HEK293 (cell line): ENCODE results near the gene NFAT5.

Source experiments
- HOXA7 ChIP-seq: sonication (generic); formaldehyde crosslinking; IDR thresholded peaks from 2 replicates; pipeline ENCODE4 v1.8.1; 2022; ENCODE audit warnings: missing genetic modification reagents, borderline replicate concordance
- HOXD13 ChIP-seq: sonication (generic); formaldehyde crosslinking; IDR thresholded peaks from 2 replicates; pipeline ENCODE4 v1.8.0; 2022; ENCODE audit warnings: missing genetic modification reagents, borderline replicate concordance
- SP2 ChIP-seq: fragments of 450-650 bp; formaldehyde crosslinking; IDR thresholded peaks from 2 replicates; pipeline ENCODE4 v1.5.1; 2016; ENCODE audit warnings: missing biosample characterization, missing genetic modification characterization
- ZNF521 ChIP-seq: fragments of 450-650 bp; formaldehyde crosslinking; IDR thresholded peaks from 2 replicates; pipeline ENCODE4 v1.5.1; 2017; ENCODE audit warnings: missing biosample characterization, mild to moderate bottlenecking, missing genetic modification characterization
- ZNF624 ChIP-seq: fragments of 450-650 bp; formaldehyde crosslinking; IDR thresholded peaks from 2 replicates; pipeline ENCODE4 v1.5.1; 2017; ENCODE audit warnings: missing biosample characterization, missing genetic modification characterization
- ZNF707 ChIP-seq: fragments of 450-650 bp; formaldehyde crosslinking; IDR thresholded peaks from 2 replicates; pipeline ENCODE4 v1.5.1; 2016; ENCODE audit warnings: missing biosample characterization, missing genetic modification characterization
- TF ChIP-seq, protein P1 (sequence below): fragments of 450-650 bp; formaldehyde crosslinking; IDR thresholded peaks from 2 replicates; pipeline ENCODE4 v1.5.1; 2016; ENCODE audit warnings: missing biosample characterization, missing genetic modification characterization
- TF ChIP-seq, protein P2 (sequence below): fragments of 450-650 bp; formaldehyde crosslinking; IDR thresholded peaks from 2 replicates; pipeline ENCODE4 v1.5.1; 2016; ENCODE audit warnings: missing biosample characterization, missing genetic modification characterization
- TF ChIP-seq, protein P3 (sequence below): fragments of 450-650 bp; formaldehyde crosslinking; IDR thresholded peaks from 2 replicates; pipeline ENCODE4 v1.5.1; 2016; ENCODE audit warnings: missing biosample characterization, missing genetic modification characterization
- TF ChIP-seq, protein P4 (sequence below): fragments of 450-650 bp; formaldehyde crosslinking; IDR thresholded peaks from 2 replicates; pipeline ENCODE4 v1.5.1; 2017; ENCODE audit warnings: missing biosample characterization, missing genetic modification characterization
- TF ChIP-seq, protein P5 (sequence below): fragments of 450-650 bp; formaldehyde crosslinking; IDR thresholded peaks from 2 replicates; pipeline ENCODE4 v1.5.1; 2016; ENCODE audit warnings: missing biosample characterization, missing genetic modification characterization
- TF ChIP-seq, protein P6 (sequence below): fragments of 450-650 bp; formaldehyde crosslinking; IDR thresholded peaks from 2 replicates; pipeline ENCODE4 v1.5.1; 2016; ENCODE audit warnings: missing biosample characterization, missing genetic modification characterization, low read depth
- TF ChIP-seq, protein P7 (sequence below): fragments of 450-650 bp; formaldehyde crosslinking; IDR thresholded peaks from 2 replicates; pipeline ENCODE4 v1.5.1; 2016; ENCODE audit warnings: missing biosample characterization, missing genetic modification characterization
- TF ChIP-seq, protein P8 (sequence below): fragments of 450-650 bp; formaldehyde crosslinking; IDR thresholded peaks from 2 replicates; pipeline ENCODE4 v1.5.1; 2016; ENCODE audit warnings: missing biosample characterization, missing genetic modification characterization

DNA sequence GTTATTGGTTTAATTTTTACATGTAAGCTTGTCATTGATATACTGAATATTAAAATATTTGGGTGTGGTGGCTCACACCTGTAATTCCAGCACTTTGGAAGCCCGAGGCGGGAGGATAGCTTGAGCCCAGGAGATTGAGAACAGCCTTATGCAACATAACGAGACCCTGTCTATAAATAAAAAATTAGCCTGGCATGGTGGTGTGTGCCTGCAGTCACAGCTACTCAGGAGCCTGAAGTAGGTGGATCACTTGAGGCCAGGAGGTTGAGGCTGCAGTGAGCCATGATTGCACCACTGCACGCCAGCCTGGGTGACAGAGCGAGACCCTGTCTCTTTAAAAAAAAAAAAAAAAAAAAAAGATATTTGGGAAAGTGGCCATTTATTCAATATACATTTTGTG is 32.3 kb downstream of the NFAT5 start:
- TF ChIP-seq, protein P1, sequence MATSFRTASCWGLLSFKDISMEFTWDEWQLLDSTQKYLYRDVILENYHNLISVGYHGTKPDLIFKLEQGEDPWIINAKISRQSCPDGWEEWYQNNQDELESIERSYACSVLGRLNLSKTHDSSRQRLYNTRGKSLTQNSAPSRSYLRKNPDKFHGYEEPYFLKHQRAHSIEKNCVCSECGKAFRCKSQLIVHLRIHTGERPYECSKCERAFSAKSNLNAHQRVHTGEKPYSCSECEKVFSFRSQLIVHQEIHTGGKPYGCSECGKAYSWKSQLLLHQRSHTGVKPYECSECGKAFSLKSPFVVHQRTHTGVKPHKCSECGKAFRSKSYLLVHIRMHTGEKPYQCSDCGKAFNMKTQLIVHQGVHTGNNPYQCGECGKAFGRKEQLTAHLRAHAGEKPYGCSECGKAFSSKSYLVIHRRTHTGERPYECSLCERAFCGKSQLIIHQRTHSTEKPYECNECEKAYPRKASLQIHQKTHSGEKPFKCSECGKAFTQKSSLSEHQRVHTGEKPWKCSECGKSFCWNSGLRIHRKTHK (tag by site-specific recombination): no peak
- TF ChIP-seq HOXA7 (CRISPR knock-in tag) (no peak), ZNF624 (no peak), ZNF707 (tag by site-specific recombination) (no peak), HOXD13 (no peak), ZNF521 (tag by site-specific recombination) (no peak), SP2 (no peak)
- TF ChIP-seq, protein P2, sequence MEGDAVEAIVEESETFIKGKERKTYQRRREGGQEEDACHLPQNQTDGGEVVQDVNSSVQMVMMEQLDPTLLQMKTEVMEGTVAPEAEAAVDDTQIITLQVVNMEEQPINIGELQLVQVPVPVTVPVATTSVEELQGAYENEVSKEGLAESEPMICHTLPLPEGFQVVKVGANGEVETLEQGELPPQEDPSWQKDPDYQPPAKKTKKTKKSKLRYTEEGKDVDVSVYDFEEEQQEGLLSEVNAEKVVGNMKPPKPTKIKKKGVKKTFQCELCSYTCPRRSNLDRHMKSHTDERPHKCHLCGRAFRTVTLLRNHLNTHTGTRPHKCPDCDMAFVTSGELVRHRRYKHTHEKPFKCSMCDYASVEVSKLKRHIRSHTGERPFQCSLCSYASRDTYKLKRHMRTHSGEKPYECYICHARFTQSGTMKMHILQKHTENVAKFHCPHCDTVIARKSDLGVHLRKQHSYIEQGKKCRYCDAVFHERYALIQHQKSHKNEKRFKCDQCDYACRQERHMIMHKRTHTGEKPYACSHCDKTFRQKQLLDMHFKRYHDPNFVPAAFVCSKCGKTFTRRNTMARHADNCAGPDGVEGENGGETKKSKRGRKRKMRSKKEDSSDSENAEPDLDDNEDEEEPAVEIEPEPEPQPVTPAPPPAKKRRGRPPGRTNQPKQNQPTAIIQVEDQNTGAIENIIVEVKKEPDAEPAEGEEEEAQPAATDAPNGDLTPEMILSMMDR (tag by site-specific recombination): no peak
- TF ChIP-seq, protein P3, sequence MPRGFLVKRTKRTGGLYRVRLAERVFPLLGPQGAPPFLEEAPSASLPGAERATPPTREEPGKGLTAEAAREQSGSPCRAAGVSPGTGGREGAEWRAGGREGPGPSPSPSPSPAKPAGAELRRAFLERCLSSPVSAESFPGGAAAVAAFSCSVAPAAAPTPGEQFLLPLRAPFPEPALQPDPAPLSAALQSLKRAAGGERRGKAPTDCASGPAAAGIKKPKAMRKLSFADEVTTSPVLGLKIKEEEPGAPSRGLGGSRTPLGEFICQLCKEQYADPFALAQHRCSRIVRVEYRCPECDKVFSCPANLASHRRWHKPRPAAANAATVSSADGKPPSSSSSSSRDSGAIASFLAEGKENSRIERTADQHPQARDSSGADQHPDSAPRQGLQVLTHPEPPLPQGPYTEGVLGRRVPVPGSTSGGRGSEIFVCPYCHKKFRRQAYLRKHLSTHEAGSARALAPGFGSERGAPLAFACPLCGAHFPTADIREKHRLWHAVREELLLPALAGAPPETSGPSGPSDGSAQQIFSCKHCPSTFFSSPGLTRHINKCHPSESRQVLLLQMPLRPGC (tag by site-specific recombination): no peak
- TF ChIP-seq, protein P4, sequence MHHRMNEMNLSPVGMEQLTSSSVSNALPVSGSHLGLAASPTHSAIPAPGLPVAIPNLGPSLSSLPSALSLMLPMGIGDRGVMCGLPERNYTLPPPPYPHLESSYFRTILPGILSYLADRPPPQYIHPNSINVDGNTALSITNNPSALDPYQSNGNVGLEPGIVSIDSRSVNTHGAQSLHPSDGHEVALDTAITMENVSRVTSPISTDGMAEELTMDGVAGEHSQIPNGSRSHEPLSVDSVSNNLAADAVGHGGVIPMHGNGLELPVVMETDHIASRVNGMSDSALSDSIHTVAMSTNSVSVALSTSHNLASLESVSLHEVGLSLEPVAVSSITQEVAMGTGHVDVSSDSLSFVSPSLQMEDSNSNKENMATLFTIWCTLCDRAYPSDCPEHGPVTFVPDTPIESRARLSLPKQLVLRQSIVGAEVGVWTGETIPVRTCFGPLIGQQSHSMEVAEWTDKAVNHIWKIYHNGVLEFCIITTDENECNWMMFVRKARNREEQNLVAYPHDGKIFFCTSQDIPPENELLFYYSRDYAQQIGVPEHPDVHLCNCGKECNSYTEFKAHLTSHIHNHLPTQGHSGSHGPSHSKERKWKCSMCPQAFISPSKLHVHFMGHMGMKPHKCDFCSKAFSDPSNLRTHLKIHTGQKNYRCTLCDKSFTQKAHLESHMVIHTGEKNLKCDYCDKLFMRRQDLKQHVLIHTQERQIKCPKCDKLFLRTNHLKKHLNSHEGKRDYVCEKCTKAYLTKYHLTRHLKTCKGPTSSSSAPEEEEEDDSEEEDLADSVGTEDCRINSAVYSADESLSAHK (tag by site-specific recombination): no peak
- TF ChIP-seq, protein P5, sequence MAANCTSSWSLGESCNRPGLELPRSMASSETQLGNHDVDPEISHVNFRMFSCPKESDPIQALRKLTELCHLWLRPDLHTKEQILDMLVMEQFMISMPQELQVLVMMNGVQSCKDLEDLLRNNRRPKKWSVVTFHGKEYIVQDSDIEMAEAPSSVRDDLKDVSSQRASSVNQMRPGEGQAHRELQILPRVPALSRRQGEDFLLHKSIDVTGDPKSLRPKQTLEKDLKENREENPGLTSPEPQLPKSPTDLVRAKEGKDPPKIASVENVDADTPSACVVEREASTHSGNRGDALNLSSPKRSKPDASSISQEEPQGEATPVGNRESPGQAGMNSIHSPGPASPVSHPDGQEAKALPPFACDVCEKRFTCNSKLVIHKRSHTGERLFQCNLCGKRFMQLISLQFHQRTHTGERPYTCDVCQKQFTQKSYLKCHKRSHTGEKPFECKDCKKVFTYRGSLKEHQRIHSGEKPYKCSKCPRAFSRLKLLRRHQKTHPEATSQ (tag by site-specific recombination): no peak
- TF ChIP-seq, protein P6, sequence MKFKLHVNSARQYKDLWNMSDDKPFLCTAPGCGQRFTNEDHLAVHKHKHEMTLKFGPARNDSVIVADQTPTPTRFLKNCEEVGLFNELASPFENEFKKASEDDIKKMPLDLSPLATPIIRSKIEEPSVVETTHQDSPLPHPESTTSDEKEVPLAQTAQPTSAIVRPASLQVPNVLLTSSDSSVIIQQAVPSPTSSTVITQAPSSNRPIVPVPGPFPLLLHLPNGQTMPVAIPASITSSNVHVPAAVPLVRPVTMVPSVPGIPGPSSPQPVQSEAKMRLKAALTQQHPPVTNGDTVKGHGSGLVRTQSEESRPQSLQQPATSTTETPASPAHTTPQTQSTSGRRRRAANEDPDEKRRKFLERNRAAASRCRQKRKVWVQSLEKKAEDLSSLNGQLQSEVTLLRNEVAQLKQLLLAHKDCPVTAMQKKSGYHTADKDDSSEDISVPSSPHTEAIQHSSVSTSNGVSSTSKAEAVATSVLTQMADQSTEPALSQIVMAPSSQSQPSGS (tag by site-specific recombination): no peak
- TF ChIP-seq, protein P7, sequence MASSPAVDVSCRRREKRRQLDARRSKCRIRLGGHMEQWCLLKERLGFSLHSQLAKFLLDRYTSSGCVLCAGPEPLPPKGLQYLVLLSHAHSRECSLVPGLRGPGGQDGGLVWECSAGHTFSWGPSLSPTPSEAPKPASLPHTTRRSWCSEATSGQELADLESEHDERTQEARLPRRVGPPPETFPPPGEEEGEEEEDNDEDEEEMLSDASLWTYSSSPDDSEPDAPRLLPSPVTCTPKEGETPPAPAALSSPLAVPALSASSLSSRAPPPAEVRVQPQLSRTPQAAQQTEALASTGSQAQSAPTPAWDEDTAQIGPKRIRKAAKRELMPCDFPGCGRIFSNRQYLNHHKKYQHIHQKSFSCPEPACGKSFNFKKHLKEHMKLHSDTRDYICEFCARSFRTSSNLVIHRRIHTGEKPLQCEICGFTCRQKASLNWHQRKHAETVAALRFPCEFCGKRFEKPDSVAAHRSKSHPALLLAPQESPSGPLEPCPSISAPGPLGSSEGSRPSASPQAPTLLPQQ: no peak
- TF ChIP-seq, protein P8, sequence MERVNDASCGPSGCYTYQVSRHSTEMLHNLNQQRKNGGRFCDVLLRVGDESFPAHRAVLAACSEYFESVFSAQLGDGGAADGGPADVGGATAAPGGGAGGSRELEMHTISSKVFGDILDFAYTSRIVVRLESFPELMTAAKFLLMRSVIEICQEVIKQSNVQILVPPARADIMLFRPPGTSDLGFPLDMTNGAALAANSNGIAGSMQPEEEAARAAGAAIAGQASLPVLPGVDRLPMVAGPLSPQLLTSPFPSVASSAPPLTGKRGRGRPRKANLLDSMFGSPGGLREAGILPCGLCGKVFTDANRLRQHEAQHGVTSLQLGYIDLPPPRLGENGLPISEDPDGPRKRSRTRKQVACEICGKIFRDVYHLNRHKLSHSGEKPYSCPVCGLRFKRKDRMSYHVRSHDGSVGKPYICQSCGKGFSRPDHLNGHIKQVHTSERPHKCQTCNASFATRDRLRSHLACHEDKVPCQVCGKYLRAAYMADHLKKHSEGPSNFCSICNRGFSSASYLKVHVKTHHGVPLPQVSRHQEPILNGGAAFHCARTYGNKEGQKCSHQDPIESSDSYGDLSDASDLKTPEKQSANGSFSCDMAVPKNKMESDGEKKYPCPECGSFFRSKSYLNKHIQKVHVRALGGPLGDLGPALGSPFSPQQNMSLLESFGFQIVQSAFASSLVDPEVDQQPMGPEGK (tag by site-specific recombination): no peak
